ENCODE measurements around the gene CCDC17. TPM values are rescaled to one million over a fixed set of nuclear protein-coding genes. Genes with fewer than 3 reads are reported as not detected.
A peak's percentile ranks its signal among the peaks of the same experiment; 100 is the strongest.

CCDC17 gene
- total and polyA plus RNA-seq, 12 donors = 0.62 to 5.0 (median 1.0) TPM

GRCh38 chr1:45585110-45585426 lies 38.8 kb downstream of the CCDC17 start:
- ATAC-seq = no peak
- H3K27me3 ChIP-seq = no peaks in the 10 kb centered on the region
- no peak for TF ChIP-seq CTCF (IDR thresholded peaks at IDR 0.05)
- no peaks in the 10 kb centered on the region for H3K36me3 ChIP-seq
- H3K9me3 ChIP-seq = no peaks in the 10 kb centered on the region
- H3K4me1 ChIP-seq = peaks cover 6 to 39% (median 23%) of the 10 kb centered on the region in 9 donors
- WGBS, 2 donors = 1 to 3% methylated on average over 5 of the region's 5 CpGs
- intact Hi-C loops (cut with DNase I) = loop anchor here in 2 of 10 donors (10.0 kb wide), 2 partner anchors 90 to 100 kb away; partner anchors contain the start of genes GPBP1L1 (in 1 of the 2) and TMEM69 (in 1 of the 2)
- H3K4me3 ChIP-seq = peak overlapping the region; percentile 80 to 100 (median 99)
- no peak for DNase-seq
- H3K27ac ChIP-seq = peak overlapping the region in 8 of 10 donors; percentile 87 to 96 (median 94)

- Histone ChIP-seq H3K4me1 (peaks cover 6 to 39% (median 20%) of the 10 kb centered on the region in 9 donors), H3K9me3 (no peaks in the 10 kb centered on the region), H3K27me3 (no peaks in the 10 kb centered on the region), H3K36me3 (no peaks in the 10 kb centered on the region), H3K4me3 (peak overlapping the region; percentile 80 to 100 (median 99)), H3K27ac (peak overlapping the region; percentile 86 to 96 (median 94))
- DNase-seq (peak; percentile 89 to 90), ATAC-seq (peak; percentile 77 to 85 (median 82))
- peak in 1 of 9 donors; percentile 8 for TF ChIP-seq CTCF (IDR thresholded peaks at IDR 0.05)
- intact Hi-C loops (cut with DNase I) = loop anchor here in 4 of 10 donors (5.0 to 10.0 kb wide), 4 partner anchors 90 to 572 kb away; partner anchors contain the start of genes GPBP1L1 (in 2 of the 4), TMEM69 (in 2 of the 4), HECTD3 (in 1 of the 4) and UROD (in 1 of the 4)
- 0 to 1% methylated on average over 56 to 59 of the region's 59 CpGs for WGBS, 2 donors
Observed at GRCh38 chr1:45584351-45585109, 39.3 kb downstream of the CCDC17 start.

- peak in 1 of 9 donors; percentile 10 for TF ChIP-seq CTCF (IDR thresholded peaks at IDR 0.05)
- DNase-seq (peak; percentile 90), ATAC-seq (peak; percentile 87 to 96 (median 92))
- peak within 1 kb of the TSS; percentile 86 to 96 (median 94) for H3K27ac ChIP-seq
- no peaks in the 10 kb centered on the region for H3K9me3 ChIP-seq
- H3K4me3 ChIP-seq = peak within 1 kb of the TSS; percentile 80 to 100 (median 99)
- 0% methylated on average over 40 of the region's 41 CpGs for WGBS, 2 donors
- no peaks in the 10 kb centered on the region for H3K27me3 ChIP-seq
- peaks cover 6 to 39% (median 20%) of the 10 kb centered on the region in 9 donors for H3K4me1 ChIP-seq
- intact Hi-C loops (cut with DNase I) = loop anchor here in 5 of 10 donors (1.0 to 10.0 kb wide), 5 partner anchors 91 to 572 kb away; partner anchors contain the start of genes GPBP1L1 (in 3 of the 5), TMEM69 (in 2 of the 5), HECTD3 (in 1 of the 5) and UROD (in 1 of the 5)
- no peaks in the 10 kb centered on the region for H3K36me3 ChIP-seq
Observed at GRCh38 chr1:45583666-45584350, 40.0 kb downstream of the CCDC17 start, which contains the start of gene NASP. Gene NASP, plus strand, starts transcription at chr1:45584041. Its CDS starts 106 bp downstream, at chr1:45584147.

- intact Hi-C loops (cut with DNase I) = loop anchor here in 5 of 10 donors (1.0 to 10.0 kb wide), 5 partner anchors 92 to 571 kb away; partner anchors contain the start of genes GPBP1L1 (in 3 of the 5), TMEM69 (in 2 of the 5), HECTD3 (in 1 of the 5) and UROD (in 1 of the 5)
Observed at GRCh38 chr1:45583264-45583665, 40.6 kb downstream of the CCDC17 start.

More at GRCh38 chr1:45583264-45583665, 40.6 kb downstream of the CCDC17 start:
- Histone ChIP-seq H3K36me3 (no peaks in the 10 kb centered on the region), H3K27me3 (no peaks in the 10 kb centered on the region), H3K4me1 (peaks cover 6 to 39% (median 20%) of the 10 kb centered on the region in 9 donors), H3K27ac (peak overlapping the region; percentile 86 to 96 (median 94)), H3K4me3 (peak overlapping the region; percentile 80 to 100 (median 99)), H3K9me3 (no peaks in the 10 kb centered on the region)
- DNase-seq (peak; percentile 94 to 97), ATAC-seq (peak; percentile 91 to 95 (median 93))
- no peak for TF ChIP-seq CTCF (IDR thresholded peaks at IDR 0.05)
- WGBS, 2 donors = 0% methylated on average over 19 of the region's 19 CpGs
